ENCODE results near the gene ARHGEF38.
A peak's percentile ranks its signal among the peaks of the same experiment; 100 is the strongest.

ARHGEF38 gene

DNA sequence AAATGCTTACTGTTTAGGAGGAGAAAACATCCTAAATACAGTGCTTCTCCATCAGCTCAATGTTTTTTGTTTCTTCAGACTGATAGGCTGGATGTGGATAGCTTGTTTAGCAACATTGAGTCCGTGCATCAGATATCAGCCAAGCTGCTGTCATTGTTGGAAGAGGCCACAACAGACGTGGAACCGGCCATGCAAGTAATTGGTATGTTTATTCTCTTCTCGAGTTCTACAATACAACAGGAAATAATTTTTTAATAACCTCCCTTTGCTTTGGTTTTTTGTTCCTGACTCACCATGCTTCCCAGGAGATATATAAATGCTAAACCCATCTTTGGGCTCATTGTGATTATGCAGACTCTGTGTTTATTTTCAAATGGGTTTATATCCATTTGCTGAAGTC lies 60.9 kb downstream of the ARHGEF38 start:
- in situ Hi-C loops (cut with HindIII; ENCODE audit: low sequenced_read_pairs), result no loop called here
- no peak overlapping the region for H3K4me3 ChIP-seq (ENCODE audit: low read depth, low read length)
- DNase-seq (ENCODE audit: low read depth), result no peak
- TF ChIP-seq, protein P1, sequence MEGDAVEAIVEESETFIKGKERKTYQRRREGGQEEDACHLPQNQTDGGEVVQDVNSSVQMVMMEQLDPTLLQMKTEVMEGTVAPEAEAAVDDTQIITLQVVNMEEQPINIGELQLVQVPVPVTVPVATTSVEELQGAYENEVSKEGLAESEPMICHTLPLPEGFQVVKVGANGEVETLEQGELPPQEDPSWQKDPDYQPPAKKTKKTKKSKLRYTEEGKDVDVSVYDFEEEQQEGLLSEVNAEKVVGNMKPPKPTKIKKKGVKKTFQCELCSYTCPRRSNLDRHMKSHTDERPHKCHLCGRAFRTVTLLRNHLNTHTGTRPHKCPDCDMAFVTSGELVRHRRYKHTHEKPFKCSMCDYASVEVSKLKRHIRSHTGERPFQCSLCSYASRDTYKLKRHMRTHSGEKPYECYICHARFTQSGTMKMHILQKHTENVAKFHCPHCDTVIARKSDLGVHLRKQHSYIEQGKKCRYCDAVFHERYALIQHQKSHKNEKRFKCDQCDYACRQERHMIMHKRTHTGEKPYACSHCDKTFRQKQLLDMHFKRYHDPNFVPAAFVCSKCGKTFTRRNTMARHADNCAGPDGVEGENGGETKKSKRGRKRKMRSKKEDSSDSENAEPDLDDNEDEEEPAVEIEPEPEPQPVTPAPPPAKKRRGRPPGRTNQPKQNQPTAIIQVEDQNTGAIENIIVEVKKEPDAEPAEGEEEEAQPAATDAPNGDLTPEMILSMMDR (IDR thresholded peaks at IDR 0.05; ENCODE audit: low read depth, low read length, missing control alignments), result no peak

DNA sequence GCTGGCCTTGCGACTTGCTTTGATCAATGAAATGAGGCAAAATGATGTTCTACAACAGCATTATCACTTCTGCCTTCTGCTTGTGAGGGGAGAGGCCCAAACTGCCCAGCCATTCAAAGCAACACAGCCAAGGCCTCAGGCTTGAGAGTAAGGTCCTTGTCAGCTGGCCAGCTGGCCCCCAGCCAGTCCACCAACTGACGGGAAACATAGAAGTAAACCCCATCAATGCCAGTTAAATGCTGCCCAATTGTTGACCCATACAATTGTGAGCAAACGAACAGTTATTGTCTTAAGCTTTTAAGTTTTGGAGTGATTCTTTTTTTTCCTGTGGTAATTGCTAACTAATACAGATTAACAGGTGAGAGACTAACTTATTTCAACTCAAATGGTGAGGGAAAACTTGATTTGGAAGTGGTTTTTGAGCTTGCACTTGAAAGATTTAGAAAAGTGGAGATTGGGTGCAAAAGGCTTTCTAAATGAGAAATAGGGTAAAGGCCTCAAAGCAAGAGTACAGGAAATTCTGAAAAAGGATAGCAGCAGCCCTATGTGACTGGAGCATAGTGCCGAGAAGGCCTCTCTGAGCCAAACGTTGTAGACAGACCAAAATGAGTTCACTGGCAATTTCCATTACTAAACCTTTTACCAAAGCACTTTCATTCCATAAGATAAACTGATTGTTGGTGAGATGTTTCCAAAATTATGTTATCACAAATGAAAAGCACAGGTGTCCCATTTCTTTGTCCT lies 66.9 kb downstream of the ARHGEF38 start:
- in situ Hi-C loops (cut with HindIII; ENCODE audit: low sequenced_read_pairs), result no loop called here
- TF ChIP-seq, protein P1 (IDR thresholded peaks at IDR 0.05; ENCODE audit: low read depth, low read length, missing control alignments), result no peak
- DNase-seq (ENCODE audit: low read depth), result no peak
- H3K4me3 ChIP-seq (ENCODE audit: low read depth, low read length), result no peak overlapping the region

DNA sequence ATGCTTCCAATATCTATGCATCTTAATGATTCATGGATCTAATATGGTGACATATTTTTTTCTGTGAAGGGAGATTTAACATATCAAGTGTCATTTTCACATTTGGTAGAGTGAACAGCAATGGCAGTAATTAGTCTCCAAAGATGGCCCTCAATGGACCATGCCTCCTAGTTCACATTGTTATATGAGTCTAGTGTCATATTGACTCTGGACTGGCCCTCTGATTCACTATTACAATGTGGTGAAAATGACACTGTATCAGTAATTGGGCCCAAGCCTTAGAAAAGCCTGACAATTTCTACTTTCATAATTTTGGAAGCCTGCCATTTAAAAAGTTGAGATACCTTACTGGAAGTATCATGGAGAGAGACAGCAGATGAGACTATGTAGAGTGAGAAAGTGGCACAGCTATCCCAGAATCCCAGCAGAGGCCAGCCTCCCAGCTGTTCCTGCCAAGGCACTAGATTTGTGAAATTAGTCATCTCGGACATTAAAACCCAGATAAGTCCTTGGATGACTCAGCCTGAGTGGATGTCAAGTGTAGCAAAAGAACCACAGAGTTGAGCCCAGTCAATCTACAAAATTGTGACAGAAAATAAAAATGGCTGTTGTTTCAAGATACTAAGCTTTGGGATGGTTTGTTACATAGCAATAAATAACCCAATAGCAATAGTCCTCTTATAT lies 68.4 kb downstream of the ARHGEF38 start:
- DNase-seq (ENCODE audit: low read depth), result no peak
- in situ Hi-C loops (cut with HindIII; ENCODE audit: low sequenced_read_pairs), result no loop called here
- TF ChIP-seq, protein P1 (IDR thresholded peaks at IDR 0.05; ENCODE audit: low read depth, low read length, missing control alignments), result no peak
- H3K4me3 ChIP-seq (ENCODE audit: low read depth, low read length), result no peak overlapping the region

DNA sequence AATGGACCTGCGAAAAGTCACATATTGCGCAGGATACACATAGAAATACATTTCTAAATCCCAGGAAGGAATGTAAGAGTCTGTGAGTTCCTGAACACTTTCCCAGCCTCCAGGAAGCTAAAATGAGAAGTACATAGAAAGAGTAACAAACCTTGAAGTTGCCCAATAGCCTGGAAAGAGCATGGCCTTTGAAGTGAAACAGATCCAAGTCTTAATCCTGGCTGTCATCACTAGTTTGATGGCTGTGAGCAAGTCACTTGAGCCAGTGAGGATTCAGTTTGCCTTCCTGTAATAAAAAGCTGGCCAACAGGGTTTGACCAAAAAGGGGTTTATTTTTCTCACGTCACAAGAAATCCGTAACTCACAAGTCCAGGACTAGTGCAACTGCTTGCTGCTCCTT lies 69.8 kb downstream of the ARHGEF38 start:
- DNase-seq (ENCODE audit: low read depth), result no peak
- TF ChIP-seq, protein P1 (IDR thresholded peaks at IDR 0.05; ENCODE audit: low read depth, low read length, missing control alignments), result no peak
- in situ Hi-C loops (cut with HindIII; ENCODE audit: low sequenced_read_pairs), result no loop called here
- H3K4me3 ChIP-seq (ENCODE audit: low read depth, low read length), result no peak overlapping the region

DNA sequence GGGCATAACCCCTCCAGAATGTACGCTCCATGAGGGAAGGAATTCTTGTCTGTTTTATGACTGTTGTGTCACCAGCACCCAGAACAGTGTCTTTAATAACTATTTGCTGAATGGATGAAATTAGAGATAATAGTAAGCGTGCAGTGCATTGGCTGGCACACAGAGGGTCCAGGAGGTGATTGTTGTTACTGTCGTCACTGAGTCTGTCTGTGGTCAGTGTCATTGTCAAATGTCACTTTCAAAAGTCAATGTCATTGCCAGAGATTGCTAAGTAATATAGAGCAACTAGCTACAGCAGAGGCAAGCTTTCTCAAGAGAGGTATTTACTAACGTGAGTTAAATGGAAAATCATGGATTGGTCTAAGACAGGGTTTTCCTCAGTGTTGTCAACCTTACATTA lies 70.7 kb downstream of the ARHGEF38 start:
- in situ Hi-C loops (cut with HindIII; ENCODE audit: low sequenced_read_pairs), result no loop called here
- DNase-seq (ENCODE audit: low read depth), result no peak
- TF ChIP-seq, protein P1 (IDR thresholded peaks at IDR 0.05; ENCODE audit: low read depth, low read length, missing control alignments), result no peak
- no peak overlapping the region for H3K4me3 ChIP-seq (ENCODE audit: low read depth, low read length)

DNA sequence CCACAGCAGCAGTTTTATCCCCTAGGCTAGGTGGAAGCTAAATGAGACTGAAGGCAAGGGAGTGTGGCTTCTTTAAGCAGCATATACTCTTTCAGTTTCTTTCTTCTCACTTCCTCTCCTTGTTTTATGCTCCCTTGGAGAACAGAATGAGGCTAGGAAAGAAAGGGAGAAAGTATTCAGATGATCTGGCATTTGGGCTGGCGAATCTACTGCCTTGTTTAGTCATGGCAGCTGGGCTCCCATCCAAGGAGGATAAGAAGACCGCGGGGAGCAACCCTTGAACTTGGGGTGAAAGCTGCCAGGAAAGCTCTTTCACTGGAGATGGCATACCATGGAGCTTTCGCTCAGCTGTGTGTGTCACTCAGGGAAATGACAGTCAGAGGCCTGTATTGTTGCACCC lies 72.1 kb downstream of the ARHGEF38 start:
- H3K4me3 ChIP-seq (ENCODE audit: low read depth, low read length), result no peak overlapping the region
- TF ChIP-seq, protein P1 (IDR thresholded peaks at IDR 0.05; ENCODE audit: low read depth, low read length, missing control alignments), result no peak
- in situ Hi-C loops (cut with HindIII; ENCODE audit: low sequenced_read_pairs), result no loop called here
- peak; percentile 54 for DNase-seq (ENCODE audit: low read depth)

Measured in astrocyte of the cerebellum (primary cell).